NT2/D1 (cell line): Measurements from ENCODE around the gene LIN7C.

Experiments used
- DNase-seq: peaks from one replicate; pipeline ENCODE4 v3.0.0-alpha.2; 2011; ENCODE audit warnings: low read depth, low spot score
- H3K27me3 ChIP-seq: 2 replicates; pipeline ENCODE4 v1.6.0; 2011; ENCODE audit warnings: mild to moderate bottlenecking; ENCODE audit not compliant: insufficient read length, insufficient read depth
- H3K36me3 ChIP-seq: 2 replicates; pipeline ENCODE4 v1.6.1; 2011; ENCODE audit warnings: mild to moderate bottlenecking, low read length, mixed read lengths; ENCODE audit not compliant: insufficient read depth, insufficient read length
- H3K4me1 ChIP-seq: 2 replicates; pipeline ENCODE4 v1.5.1; 2011; ENCODE audit not compliant: insufficient read depth, insufficient read length
- H3K4me3 ChIP-seq: 2 replicates; pipeline ENCODE4 v1.5.1; 2011; ENCODE audit warnings: low read depth; ENCODE audit not compliant: insufficient read length
- H3K9ac ChIP-seq: 2 replicates; pipeline ENCODE4 v1.6.0; 2011; ENCODE audit warnings: low read depth; ENCODE audit not compliant: insufficient read length
- H3K9me3 ChIP-seq: 2 replicates; pipeline ENCODE4 v1.5.1; 2011; ENCODE audit warnings: mild to moderate bottlenecking, low read length; ENCODE audit not compliant: insufficient read depth
- SUZ12 ChIP-seq: IDR thresholded peaks from 2 replicates; pipeline ENCODE4 v1.6.1; 2011; ENCODE audit not compliant: insufficient read length, insufficient read depth; ENCODE audit errors: extremely low read depth
- YY1 ChIP-seq: IDR thresholded peaks from 2 replicates; pipeline ENCODE4 v1.6.1; 2011; ENCODE audit not compliant: insufficient read length, insufficient read depth
- ZNF274 ChIP-seq: IDR thresholded peaks from 2 replicates; pipeline ENCODE4 v1.6.1; 2011; ENCODE audit warnings: mild to moderate bottlenecking, low read depth, low read length

The LIN7C gene

DNA sequence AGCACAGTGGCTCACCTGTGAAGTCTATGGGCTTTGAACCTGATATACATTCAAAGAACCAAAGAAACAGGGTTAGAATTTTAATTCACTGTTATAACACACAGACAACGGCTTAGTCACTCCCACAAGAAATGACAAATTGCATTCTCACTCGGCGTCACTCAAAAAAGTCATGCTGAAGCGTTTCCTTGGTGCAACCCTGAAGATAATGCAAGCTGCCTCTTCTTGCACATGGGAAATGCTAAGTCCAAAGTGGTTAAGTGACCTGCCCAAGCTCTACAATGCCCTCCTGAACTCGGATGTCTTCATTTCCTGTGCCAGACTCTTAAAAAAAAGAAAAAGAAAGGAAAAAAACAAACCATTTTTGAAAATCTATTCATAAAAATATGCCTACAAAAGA, 44.0 kb downstream of the LIN7C start:
- Histone ChIP-seq H3K36me3 (no peaks in the 10 kb centered on the region), H3K4me3 (no peak overlapping the region), H3K4me1 (no peaks in the 10 kb centered on the region), H3K9ac (no peak overlapping the region), H3K9me3 (no peaks in the 10 kb centered on the region), H3K27me3 (no peaks in the 10 kb centered on the region)
- no peak for TF ChIP-seq YY1
- TF ChIP-seq SUZ12, result no peak
- TF ChIP-seq ZNF274, result no peak
- DNase-seq, result no peak

DNA sequence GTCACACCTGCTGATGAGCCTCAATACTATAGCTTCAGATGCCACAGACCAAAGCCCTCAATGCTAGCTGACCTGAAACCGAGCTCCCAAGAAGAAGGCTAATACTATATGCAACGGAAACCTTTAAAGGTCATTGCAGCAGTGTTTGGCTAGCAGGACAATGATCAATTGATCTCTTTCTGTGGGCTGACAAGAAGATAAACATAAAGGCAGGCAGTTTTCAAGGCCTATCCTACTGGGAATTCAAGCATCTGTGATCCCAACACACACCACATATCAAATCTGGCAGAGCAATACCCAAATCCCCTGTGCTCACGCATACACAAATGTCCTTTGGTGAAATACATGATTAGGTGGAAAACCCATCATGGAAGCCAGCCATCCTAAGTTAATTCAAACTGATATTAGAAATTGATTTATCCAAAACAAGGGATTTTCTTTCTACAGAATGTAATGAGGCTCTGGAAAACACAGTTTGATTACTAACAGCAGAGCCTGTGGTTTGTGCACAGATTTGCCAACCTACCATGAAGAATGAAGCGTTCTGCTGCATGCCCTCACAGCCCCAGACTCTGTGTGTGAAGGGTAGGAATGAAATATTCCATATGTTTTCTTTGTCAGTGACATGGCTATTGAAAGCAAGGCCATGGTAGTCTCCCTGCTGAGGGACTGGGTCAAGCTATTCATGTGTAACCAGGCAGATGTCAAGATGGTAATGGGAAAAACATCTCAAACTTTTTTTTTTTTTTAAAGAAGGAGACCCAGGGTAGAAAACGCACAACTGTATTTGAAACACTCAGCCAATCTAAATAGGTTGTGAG, 46.2 kb downstream of the LIN7C start:
- H3K4me3 ChIP-seq, result no peak overlapping the region
- H3K27me3 ChIP-seq, result no peaks in the 10 kb centered on the region
- H3K4me1 ChIP-seq, result no peaks in the 10 kb centered on the region
- H3K9ac ChIP-seq, result no peak overlapping the region
- no peak for TF ChIP-seq SUZ12
- no peaks in the 10 kb centered on the region for H3K9me3 ChIP-seq
- H3K36me3 ChIP-seq, result no peaks in the 10 kb centered on the region
- no peak for DNase-seq

DNA sequence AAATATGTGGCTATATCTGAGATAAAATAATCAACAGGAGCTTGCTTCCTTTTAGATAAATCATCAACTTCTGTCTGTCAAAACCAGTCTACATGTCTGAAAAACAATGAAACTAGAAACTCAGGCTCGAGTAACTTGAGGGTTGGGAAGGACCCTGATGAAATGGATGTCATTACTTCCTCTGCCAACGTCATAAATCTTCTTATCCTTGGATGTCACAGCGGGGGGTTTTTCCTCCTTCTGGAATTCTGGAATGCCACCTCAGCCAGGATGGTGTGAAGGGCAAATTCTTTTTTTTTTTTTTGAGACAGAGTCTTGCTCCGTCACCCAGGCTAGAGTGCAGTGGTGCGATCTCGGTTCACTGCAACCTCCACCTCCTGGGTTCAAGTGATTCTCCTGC, 47.4 kb downstream of the LIN7C start:
- Histone ChIP-seq H3K4me3 (no peak overlapping the region), H3K9ac (no peak overlapping the region), H3K27me3 (no peaks in the 10 kb centered on the region), H3K36me3 (no peaks in the 10 kb centered on the region), H3K9me3 (no peaks in the 10 kb centered on the region), H3K4me1 (no peaks in the 10 kb centered on the region)
- TF ChIP-seq YY1 (no peak), ZNF274 (no peak), SUZ12 (no peak)
- no peak for DNase-seq

DNA sequence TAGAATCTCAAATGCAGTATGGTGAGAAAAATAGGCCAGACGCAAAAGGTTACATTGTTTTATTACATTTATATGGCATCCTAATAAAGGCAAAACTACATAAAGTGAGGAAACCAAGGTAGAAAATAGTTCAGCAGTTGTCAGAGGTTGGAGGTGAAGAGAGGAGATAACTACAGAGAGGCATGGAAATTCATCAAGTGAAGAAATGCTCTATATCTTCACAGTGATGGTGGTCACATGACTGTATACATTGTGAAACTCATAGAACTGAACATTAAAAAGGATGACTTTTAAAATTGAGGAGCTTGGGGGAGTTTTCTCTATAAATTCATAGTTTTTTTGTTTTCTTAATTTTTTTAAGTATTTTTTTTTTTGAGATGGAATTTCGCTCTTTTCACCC, 48.4 kb downstream of the LIN7C start:
- no peak for TF ChIP-seq YY1
- no peak for TF ChIP-seq ZNF274
- no peak for TF ChIP-seq SUZ12
- Histone ChIP-seq H3K9me3 (no peaks in the 10 kb centered on the region), H3K27me3 (no peaks in the 10 kb centered on the region), H3K4me1 (no peaks in the 10 kb centered on the region), H3K9ac (no peak overlapping the region), H3K4me3 (no peak overlapping the region), H3K36me3 (no peaks in the 10 kb centered on the region)
- DNase-seq, result no peak

DNA sequence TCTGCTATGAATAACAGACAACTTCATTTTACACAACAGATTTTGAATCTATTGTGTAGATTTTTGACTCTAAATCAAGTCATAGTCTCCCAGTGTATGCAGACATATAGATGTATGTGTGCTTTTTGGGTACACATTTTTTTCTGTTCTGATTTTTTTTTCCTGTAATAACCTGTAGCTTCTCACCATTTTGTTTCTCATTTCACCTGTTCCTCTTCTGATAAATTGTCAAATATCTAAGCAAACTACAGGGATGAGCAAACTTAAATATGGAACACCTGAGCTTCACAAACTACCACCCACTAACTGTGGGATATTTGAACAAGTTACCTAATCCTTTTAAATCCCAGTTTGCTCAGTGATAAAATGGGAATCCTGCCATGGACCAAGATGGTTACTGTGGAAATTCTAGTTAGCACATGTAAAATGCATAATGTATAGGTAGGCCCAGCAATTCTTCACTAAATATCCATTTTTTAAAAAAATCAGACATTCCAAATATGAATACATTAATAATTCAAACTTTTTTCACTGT, 49.7 kb downstream of the LIN7C start:
- no peak for DNase-seq
- H3K36me3 ChIP-seq, result no peaks in the 10 kb centered on the region
- H3K9ac ChIP-seq, result no peak overlapping the region
- H3K4me1 ChIP-seq, result no peaks in the 10 kb centered on the region
- no peaks in the 10 kb centered on the region for H3K27me3 ChIP-seq
- H3K4me3 ChIP-seq, result no peak overlapping the region
- no peaks in the 10 kb centered on the region for H3K9me3 ChIP-seq
- TF ChIP-seq YY1, result no peak
- no peak for TF ChIP-seq ZNF274
- no peak for TF ChIP-seq SUZ12

DNA sequence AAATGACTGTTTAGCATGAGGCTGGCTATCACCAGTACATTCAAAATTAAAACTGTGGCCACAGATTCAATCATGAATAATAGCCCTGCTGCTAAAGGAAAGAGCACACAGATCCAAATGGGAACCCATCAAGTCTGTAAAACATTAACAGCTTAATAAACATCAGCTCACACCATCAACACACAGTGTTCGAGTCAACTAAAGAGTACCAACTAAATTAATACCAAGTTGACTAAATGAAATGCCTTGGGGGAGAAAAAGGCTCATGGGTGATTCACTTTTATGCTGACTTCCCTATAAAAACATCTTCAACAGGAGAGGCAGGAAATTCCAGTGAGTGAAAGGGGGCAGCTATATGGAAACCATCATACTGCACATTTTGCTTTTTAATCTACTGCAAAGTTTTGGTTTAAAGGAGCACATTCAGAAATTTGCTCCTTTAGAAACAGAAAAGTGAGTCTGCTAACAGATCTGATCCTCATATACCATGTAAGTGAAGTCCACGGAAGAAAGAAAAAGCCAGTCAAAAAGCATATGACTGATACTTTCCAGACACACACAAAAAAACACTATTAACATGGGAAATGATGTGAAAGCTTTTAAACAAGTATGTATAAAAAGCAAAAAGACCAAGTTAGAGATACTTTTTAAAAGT, 50.3 kb downstream of the LIN7C start:
- no peak for DNase-seq
- Histone ChIP-seq H3K4me1 (no peaks in the 10 kb centered on the region), H3K27me3 (no peaks in the 10 kb centered on the region), H3K9me3 (no peaks in the 10 kb centered on the region), H3K9ac (no peak overlapping the region), H3K4me3 (no peak overlapping the region), H3K36me3 (no peaks in the 10 kb centered on the region)
- no peak for TF ChIP-seq SUZ12
- TF ChIP-seq YY1, result no peak
- no peak for TF ChIP-seq ZNF274

DNA sequence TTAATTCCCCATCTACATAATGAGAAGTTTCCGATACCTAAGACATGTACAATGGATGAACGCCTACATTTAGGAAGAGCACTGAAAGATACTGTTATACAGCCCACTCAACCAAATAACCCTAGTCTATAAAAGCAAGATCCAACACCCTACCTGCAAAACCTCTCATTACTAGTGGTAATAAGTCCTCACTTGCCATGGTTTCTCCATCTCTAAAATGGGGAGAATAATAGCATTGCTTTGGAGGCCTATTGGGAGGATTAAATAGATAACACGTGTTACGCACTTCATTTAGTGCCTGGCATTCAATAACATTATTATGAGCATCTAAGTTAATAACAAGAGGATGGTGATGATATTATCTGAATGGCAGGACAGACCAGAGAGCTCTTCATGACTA, 50.9 kb downstream of the LIN7C start:
- no peak overlapping the region for H3K4me3 ChIP-seq
- DNase-seq, result no peak
- no peak overlapping the region for H3K9ac ChIP-seq
- H3K27me3 ChIP-seq, result no peaks in the 10 kb centered on the region
- TF ChIP-seq ZNF274 (no peak), YY1 (no peak), SUZ12 (no peak)
- H3K36me3 ChIP-seq, result no peaks in the 10 kb centered on the region
- no peaks in the 10 kb centered on the region for H3K9me3 ChIP-seq
- no peaks in the 10 kb centered on the region for H3K4me1 ChIP-seq
